Upper lobe of right lung (tissue), 1 donor: ENCODE measurements around the gene PDPN. TPM values are rescaled to one million over a fixed set of nuclear protein-coding genes. Genes with fewer than 3 reads are reported as not detected.
A peak's percentile ranks its signal among the peaks of the same experiment; 100 is the strongest.

ENCODE experiments used
- ATAC-seq: fragments of 200-7000 bp; cut with Tn5 transposase; one replicate; pipeline ENCODE4 v1.9.1; 2020; ENCODE audit warnings: mild to moderate bottlenecking, moderate library complexity
- DNase-seq: peaks from one replicate; pipeline ENCODE4 v3.0.0-alpha.2; 2020
- H3K27ac ChIP-seq: fragments of 200-600 bp; one replicate; pipeline ENCODE4 v1.8.0; 2022
- H3K27me3 ChIP-seq: fragments of 200-600 bp; one replicate; pipeline ENCODE4 v1.8.0; 2022; ENCODE audit warnings: mild to moderate bottlenecking
- H3K36me3 ChIP-seq: fragments of 200-600 bp; one replicate; pipeline ENCODE4 v1.8.0; 2022
- H3K4me1 ChIP-seq: fragments of 200-600 bp; one replicate; pipeline ENCODE4 v1.8.0; 2022
- H3K4me3 ChIP-seq: fragments of 200-600 bp; one replicate; pipeline ENCODE4 v1.8.0; 2022; ENCODE audit warnings: mild to moderate bottlenecking
- H3K9me3 ChIP-seq: fragments of 200-600 bp; one replicate; pipeline ENCODE4 v1.8.0; 2022
- CTCF ChIP-seq: fragments of 200-600 bp; IDR thresholded peaks from one replicate; pipeline ENCODE4 v1.8.0; 2022; ENCODE audit warnings: antibody characterized with exemption
- intact Hi-C: fragments of 100-400 bp; cut with DNase I; formaldehyde crosslinking; loops from one replicate; pipeline ENCODE4 v1.11.0; 2022
- total RNA-seq: library from RNA; stranded (reverse); fragmentation: NEBNext Ultra II Directional; extraction: Animal tissue kit (Norgen Biotek cat#: 25700); gene quantifications from one replicate; pipeline ENCODE4 v1.2.1, GENCODE V29; 2021
- donor health status: DM: no; HTN: yes; CAD: no; lungs with severe emphysema.

The PDPN gene
- total RNA-seq, 1 donor from 2014 or later = 47.0 TPM

- no peak for TF ChIP-seq CTCF
- Histone ChIP-seq H3K27ac (no peak overlapping the region), H3K4me3 (peak overlapping the region; percentile 51), H3K27me3 (peaks cover 35% of the 10 kb centered on the region), H3K4me1 (no peaks in the 10 kb centered on the region), H3K9me3 (no peaks in the 10 kb centered on the region), H3K36me3 (no peaks in the 10 kb centered on the region)
- DNase-seq = no peak
- ATAC-seq = no peak
- intact Hi-C loops = no loop called here
These were observed 2.0 kb downstream of the PDPN start for GRCh38 chr1:13585612-13585991.

- intact Hi-C loops = no loop called here
- peaks cover 34% of the 10 kb centered on the region for H3K27me3 ChIP-seq
- no peaks in the 10 kb centered on the region for H3K36me3 ChIP-seq
- H3K4me3 ChIP-seq = no peak overlapping the region
- ATAC-seq = no peak
- no peak for TF ChIP-seq CTCF
- no peak for DNase-seq
- H3K4me1 ChIP-seq = no peaks in the 10 kb centered on the region
- H3K27ac ChIP-seq = no peak overlapping the region
- no peaks in the 10 kb centered on the region for H3K9me3 ChIP-seq
These were observed 2.4 kb downstream of the PDPN start for GRCh38 chr1:13586001-13586400.

GRCh38 chr1:13587256-13588030 lies 3.8 kb downstream of the PDPN start:
- peak; percentile 63 for ATAC-seq
- Histone ChIP-seq H3K9me3 (no peaks in the 10 kb centered on the region), H3K27ac (peak overlapping the region; percentile 2), H3K4me3 (no peak overlapping the region), H3K36me3 (no peaks in the 10 kb centered on the region), H3K4me1 (no peaks in the 10 kb centered on the region), H3K27me3 (peaks cover 23% of the 10 kb centered on the region)
- DNase-seq = no peak
- intact Hi-C loops = no loop called here
- no peak for TF ChIP-seq CTCF

GRCh38 chr1:13588946-13589796 lies 5.5 kb downstream of the PDPN start:
- Histone ChIP-seq H3K27me3 (peaks cover 8% of the 10 kb centered on the region), H3K4me3 (no peak overlapping the region), H3K36me3 (no peaks in the 10 kb centered on the region), H3K9me3 (no peaks in the 10 kb centered on the region), H3K4me1 (peaks cover 5% of the 10 kb centered on the region), H3K27ac (no peak overlapping the region)
- ATAC-seq (no peak), DNase-seq (no peak)
- intact Hi-C loops = no loop called here
- no peak for TF ChIP-seq CTCF

- intact Hi-C loops = no loop called here
- no peaks in the 10 kb centered on the region for H3K36me3 ChIP-seq
- no peak for TF ChIP-seq CTCF
- DNase-seq (no peak), ATAC-seq (no peak)
- no peaks in the 10 kb centered on the region for H3K9me3 ChIP-seq
- H3K27me3 ChIP-seq = no peaks in the 10 kb centered on the region
- no peak overlapping the region for H3K4me3 ChIP-seq
- no peak overlapping the region for H3K27ac ChIP-seq
- peaks cover 9% of the 10 kb centered on the region for H3K4me1 ChIP-seq
These were observed 6.9 kb downstream of the PDPN start for GRCh38 chr1:13590486-13590885.
